HG02763 (cell line): ENCODE results near the gene UCMA.
"Not testable (repeated sequence)": the region's sequence is repeated elsewhere in the genome, so short reads cannot be mapped to it uniquely, and the experiment has no call there.

Source experiments
- ATAC-seq: cut with Tn5 transposase; IDR thresholded peaks from one replicate; pipeline ENCODE4 v1.9.1; 2021; ENCODE audit warnings: mild to moderate bottlenecking, moderate library complexity; ENCODE audit not compliant: unreplicated experiment

The UCMA gene

DNA sequence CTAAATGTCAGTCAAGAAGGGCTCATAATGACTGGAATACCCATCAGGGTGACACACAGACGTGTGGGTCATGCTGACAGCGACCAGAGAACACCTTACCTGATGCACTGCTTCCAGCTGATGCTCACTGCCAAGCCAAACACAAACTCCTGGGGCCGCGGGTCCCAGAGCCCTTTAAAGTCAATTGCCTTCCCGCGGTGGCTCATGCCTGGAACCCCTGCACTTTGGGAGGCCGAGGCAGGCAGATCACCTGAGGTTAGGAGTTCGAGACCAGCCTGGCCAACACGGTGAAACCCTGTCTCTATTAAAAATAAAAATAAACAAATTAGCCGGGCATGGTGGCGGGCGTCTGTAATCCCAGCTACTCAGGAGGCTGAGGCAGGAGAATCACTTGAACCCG is 562 bp upstream of the UCMA start:
- ATAC-seq = not testable (repeated sequence)

DNA sequence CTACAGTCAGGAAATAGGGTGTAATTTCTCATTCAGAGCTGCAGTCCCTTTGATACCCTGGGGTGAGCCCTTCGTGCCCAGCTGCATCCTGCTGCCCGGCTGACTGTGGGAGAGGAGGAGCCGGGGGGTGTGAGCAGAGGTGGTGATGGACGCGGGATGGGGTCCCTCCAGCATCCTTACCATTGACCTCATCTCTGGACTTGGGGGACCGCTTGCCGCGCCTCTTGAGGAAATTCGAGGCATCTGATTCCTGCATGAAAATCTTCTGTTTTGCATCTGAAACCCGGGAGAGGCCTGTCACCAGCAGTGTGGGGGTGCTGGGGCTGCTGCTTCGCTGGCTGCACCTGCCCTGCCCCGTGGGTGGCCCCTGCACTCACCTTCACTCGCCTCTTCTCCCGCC is 816 bp downstream of the UCMA start:
- no peak for ATAC-seq

DNA sequence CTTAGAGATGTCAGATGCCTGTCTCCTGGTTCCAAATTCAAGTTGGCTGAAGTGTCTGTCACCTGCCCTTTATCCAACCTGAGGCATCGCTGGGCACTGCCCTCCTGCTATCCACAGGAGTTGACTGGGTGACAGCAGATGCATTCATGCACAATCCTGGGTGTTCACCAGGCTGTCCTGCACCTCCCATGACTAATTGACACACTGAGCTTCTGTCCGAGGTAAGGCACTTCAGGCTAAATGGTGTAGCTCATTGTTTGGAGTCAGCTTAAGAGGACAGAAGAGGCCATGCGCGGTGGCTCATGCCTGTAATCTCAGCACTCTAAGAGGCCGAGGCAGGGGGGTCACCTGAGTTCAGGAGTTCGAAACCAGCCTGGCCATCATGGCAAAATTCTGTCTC is 2.4 kb downstream of the UCMA start:
- ATAC-seq = no peak

DNA sequence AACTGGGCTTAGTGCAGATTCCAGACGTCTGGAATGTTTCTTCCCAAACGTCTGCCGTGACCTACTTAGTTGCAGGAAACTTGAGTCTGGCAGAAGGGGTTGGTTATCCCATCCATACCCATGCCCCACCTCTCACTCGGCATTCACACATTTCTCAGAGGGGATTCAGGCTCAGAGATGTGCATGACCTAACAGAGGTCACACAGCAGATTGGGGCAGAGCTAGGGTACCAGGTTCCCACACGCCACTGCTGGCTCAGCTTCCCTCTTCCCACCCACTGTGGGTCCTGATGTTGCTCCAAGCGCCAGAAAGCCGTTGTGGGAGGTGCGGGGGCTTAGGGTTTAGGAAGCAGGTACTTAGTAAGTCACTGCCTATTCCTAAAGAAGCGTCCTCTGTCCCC is 3.0 kb downstream of the UCMA start:
- ATAC-seq = no peak

DNA sequence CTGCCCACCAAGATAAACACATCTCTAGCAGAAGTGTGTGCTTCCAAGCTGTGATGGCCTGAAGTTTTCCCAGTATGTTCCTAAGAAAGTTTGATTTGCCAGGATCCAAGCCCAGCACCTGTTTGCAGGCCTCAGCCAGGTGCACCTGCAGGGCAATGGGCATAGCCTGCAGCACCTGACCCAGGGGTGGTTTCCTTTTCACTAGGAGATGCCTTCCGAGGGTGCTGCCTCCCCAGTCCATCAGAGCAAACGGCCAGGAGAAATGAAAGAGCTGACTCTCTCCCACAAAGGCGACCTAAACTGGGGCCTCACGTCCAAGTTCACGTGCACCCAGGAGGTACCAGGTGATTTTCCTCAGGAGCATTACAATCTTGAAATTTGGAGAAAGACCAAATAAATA is 7.1 kb downstream of the UCMA start:
- ATAC-seq = no peak

DNA sequence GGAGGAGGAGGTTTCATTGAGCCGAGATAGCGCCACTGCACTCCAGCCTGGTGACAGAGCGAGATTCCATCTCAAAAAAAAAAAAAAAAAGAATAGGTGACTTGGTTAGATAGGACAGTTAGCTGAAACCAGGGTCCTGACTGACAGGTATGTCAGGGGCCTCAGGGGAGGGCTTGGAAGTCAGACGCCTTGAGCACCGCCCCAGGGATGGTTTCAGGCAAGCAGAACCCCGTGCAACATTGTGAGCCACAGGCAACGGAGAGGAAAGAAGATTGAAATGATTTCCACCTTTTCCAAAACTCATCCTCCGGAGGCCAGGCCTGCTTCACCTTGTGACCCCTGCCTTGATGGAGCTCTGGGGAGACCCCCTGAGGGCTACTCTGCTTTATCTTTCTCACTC is 8.6 kb downstream of the UCMA start:
- ATAC-seq = no peak

DNA sequence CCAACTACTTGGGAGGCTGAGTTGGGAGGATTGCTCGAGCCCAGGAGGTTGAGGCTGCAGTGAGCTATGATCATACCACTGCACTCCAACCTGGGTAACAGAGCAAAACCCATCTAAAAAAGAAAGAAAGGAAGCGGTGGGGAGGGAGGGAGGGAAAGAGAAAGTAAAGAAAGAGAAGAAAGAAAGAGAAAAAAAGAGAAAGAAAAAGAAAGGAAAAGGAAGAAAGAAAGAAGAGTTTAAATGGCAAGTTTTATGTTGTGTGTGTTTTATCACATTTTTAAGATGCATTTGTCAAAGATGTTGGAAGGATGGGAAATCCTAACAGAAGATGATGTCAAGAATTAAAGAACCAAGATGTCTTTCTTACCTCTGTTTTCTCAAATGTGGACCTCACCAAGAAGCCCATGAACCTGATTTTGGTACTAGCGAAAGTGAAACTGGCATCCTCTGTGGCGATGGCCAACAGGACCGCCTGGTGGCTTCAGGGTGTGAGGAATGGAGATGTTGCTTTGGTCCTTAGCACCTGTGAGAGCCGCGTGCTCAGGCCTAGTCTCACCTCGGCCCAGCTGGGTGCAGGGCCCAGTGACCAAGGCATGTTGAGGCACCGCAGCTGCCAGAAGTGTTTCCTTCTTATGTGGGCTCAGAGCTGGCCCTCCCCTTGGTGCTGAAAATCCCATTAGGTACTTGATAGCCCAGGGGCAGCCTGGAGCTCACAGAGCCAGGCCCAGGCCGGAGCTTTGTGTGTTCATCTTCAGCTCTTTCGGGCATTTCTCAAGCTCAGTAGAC is 9.8 kb downstream of the UCMA start:
- no peak for ATAC-seq

DNA sequence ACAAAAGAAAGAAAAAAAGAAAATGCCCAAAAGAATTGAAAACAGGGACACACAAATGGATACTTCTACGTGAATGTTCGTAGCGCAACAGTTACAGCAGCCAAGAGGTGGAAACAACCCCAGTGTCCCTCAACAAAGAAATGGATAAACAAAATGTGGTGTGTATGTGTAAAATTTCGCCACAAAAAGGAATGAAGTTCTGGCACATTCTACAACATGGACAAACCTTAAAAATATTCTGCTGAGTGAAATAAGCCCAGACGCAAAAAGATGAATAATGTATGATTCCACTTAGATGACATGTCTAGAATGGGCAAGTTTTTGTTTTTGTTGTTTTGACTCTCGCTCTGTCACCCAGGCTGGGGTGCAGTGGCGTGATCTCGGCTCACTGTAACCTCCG is 10.9 kb downstream of the UCMA start:
- no peak for ATAC-seq

DNA sequence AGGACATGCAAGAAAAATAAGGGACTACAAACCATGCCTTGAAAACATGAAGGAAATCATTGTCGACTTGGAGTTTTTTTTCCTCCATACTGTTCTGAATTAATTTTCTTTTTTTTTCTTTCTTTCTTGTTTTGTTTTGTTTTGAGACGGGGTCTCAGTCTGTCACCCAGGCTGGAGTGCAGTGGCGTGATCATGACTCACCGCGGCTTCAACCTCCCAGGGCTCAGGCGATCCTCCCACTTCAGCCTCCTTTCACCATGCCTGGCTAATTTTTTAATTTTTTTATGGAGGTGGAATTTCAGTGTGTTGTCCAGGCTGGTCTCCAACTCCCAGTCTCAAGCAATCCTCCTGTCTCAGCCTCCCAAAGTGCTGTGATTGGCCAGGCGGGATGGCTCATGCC is 11.6 kb downstream of the UCMA start:
- no peak for ATAC-seq

DNA sequence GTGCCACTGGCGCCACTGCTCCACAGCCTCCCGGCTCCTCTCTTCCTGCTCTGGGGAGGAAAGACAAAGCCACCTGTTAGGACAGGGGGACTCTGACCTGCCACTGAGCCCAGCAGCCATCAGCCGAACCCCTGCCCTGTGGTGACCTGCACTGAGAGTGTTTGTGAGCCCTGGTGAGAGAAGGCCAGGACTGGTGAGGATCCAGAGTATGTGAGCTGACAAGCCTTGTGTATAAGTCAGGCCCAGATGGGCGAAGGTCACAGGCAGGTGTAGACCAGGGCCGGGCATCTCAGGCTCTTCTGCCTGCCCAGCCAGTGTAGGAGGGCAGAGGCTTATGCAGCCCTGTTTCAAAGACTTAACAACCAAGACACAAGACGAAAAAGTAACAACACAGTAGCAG is 12.0 kb downstream of the UCMA start:
- no peak for ATAC-seq

DNA sequence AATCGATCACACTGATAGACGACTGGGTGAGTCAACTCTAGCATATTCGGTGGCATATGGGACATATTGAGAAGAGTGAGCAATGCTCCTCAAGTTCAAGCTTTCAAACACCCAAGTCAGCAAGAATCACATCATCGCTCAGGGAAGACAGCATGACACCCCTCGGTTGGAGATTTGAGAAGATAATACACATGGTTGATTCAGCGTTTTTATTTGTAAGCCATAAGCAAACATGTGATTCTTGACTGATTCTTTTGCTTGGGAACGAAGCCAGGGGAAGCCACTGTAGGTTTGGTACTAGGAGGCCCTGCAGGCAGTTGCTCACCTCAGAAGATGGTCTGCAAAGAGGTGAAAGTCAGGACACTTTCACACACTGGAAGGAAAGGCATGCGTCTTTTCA is 12.6 kb downstream of the UCMA start:
- ATAC-seq = no peak

DNA sequence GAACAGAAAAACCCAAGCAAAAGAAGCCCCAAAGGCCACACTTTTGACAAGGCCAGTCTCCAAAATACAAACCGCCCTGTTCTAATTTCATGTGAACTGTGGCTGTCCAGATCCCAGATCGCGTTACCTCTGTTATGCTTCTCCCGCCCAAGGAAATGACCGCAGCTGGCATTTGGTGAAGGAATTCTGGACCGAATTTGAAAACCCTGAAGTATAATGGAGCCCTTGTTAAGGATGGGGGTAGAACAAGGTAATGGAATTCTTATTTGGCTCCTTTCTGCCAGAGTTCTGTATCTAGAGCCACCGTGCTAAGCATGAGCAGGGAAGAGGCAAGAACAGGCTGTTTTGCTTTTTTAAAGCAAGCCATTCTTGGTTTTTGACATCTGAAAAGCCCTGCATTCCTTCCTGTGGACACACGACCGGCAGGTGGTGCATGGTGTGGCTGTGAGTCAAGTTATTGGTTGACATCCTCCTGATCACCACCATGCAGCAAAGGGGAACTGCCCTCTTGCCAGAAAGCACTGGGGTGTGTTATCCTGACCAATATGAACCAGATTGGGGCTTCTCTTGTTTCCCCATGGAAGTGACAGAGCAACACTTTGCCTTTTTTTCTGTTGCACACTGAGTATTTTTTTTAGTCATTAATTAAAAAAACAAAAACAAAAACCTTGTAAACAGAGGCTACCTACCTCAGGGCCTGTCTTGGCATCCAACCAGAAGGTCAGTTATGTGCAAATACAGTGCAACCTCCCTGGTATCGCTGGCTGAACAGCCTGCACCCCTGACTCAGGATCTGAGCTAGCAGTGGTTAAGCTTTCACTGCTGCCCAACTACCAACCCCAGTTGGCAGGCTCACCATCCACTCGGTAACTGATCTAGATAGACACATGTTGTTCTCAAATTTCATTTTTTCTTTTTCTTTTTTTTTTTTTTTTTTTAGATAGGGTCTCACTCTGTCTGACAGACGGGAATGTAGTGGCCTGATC is 14.2 kb downstream of the UCMA start:
- ATAC-seq = no peak

DNA sequence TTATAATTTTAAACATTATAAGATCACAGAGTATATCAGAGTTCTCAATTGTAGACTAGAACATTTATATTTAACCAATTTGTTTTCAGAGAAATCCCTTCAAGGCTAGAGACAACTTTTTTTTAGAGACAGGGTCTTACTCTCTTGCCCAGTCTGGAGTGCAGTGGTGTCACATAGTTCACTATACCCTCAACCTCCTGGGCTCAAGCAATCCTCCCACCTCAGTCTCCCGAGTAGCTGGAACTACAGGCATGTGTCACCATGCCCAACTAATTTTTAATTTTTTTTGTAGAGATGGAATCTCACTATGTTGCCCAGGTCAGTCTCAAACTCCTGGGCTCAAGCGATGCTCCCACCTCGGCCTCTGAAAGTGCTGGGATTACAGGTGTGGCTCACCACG is 15.3 kb downstream of the UCMA start:
- ATAC-seq = no peak

DNA sequence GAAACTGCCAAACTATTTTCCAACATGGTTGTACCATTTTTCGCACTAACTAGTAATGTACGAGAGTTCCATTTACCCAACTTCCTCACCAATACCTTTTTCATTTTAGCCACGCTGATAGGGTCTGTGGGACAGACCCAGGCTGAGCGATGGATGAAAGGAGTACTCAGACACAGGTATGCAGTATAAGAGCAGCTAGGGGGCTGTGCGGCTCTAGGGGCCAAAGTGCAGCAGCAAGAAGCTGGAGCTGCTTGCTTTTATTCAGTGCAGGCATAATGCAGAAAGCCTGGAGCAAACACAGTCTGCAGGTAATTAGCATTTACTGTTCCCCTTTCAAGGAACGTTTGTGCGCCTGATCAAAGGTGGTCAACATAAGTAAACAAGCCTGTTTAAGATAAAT is 21.0 kb downstream of the UCMA start:
- ATAC-seq = no peak

DNA sequence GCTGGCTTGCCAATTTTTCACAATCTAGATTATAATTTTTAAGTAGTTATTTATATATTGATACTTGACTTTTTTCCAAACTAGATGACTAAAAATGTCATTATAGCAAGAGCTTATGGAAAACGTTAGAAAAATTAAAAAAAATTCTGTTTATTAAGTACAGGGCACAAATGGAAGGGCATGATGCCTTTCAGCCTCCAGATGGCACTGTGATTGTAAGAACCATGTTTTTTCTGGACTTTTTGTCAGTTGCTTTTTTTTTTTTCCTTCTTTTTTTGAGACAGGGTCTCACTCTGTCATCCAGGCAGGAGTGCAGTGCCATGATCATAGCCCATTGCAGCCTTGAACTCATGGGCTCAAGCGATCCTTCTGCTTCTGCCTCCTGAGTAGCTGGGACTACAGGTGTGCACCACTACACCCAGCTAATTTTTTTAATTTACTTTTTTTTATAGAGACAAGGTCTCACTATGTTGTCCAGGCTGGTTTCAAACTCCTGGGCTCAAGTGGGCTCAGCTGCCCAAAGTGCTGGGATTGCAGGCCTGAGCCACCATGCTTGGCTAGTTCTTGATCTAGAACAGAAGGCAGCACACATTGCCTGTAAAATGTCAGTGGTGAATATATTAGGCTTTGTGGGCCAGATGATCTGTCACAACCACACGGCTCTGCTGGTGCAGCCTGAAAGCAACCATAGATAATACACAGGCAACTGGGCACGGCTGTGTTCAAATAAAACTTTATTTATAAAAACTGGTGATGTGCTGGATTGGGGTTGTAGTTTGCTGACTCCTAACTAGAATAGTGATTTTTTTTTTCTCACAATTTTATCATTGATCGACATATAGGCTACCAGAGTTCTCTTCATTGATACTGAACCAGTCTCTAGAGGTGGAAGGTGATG is 27.4 kb downstream of the UCMA start:
- no peak for ATAC-seq

DNA sequence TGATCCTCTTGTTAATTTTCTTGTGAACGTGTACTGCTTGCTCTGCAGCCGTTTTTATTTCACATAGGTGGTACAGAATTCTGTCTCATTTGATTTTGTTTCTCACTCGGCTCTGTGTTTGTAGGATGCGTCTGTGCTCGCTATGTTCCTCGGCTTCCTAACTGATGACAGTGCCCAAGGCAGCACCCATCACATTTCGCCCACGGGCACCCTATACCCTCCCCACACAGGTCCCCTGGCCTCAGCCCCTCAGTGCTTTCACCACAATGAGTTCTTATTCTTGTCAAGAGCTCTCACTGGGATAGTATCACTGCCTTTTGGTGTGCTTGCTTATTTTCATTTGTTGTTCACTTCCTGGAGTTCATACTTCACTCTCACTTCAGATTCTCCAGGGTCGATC is 28.1 kb downstream of the UCMA start:
- no peak for ATAC-seq

DNA sequence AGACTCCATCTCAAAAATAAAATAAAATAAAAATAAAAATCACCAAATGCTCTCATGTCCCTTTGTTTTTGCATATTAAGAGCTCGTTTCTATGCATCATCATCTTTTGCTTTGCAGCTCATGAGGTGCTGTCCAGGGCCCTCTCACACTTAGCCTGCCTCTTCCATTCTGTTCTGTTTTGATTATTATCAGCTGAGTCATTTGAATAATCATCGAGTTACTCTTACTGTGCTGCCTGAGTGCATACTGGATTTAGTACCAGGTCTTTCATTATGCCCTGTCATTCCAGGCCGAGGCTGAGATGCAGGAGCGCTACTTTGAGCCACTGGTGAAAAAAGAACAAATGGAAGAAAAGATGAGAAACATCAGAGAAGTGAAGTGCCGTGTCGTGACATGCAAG is 33.0 kb downstream of the UCMA start:
- ATAC-seq = no peak

DNA sequence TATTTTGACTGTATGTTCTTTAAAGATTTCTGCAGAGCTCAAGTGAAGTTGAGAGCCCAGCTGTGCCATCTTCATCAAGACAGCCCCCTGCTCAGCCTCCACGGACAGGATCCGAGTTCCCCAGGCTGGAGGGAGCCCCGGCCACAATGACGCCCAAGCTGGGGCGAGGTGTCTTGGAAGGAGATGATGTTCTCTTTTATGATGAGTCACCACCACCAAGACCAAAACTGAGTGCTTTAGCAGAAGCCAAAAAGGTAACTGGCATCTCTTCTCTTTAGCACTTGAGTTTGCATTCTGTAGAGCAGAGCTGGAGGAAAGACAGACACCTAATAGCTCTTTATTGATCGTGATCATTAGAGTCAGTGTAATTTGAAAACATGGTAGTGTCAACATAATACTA is 39.2 kb downstream of the UCMA start:
- ATAC-seq = no peak

DNA sequence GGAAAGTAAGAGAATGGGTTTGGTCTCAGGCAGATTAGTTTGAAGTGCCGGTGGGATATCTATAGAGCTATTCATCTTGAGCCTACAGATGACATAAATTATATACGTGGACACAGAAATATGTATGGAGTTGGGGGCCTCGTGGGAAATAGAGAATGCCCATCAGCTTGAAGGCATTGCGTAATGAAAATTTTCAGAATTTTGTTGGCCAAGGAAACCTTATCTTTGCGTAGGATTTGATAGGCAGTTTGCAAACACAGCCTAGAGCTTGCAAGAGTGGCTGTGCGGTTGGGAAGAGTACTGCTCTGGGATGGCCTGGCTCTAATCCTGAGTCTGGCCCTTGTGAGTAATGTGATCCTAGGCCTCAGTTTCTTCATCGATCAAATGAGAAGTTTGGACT is 40.5 kb downstream of the UCMA start:
- ATAC-seq = no peak

DNA sequence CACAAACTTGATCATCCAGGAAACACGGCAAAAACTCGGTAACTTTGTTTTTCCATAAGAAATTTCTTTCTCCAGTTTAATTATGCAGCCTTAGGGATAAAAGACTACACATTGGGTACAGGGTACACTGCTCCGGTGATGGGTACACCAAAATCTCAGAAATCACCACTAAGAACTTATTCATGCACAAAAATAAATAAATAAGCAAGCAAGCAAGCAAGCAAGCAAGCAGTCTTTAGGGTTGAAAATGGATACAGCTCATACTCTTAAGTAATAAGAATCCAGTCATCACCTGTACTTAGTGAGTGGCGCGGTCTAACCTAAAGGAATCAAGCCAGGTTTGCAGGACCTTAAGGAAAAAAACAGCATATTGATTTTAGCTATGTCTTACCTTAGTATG is 42.8 kb downstream of the UCMA start:
- no peak for ATAC-seq

DNA sequence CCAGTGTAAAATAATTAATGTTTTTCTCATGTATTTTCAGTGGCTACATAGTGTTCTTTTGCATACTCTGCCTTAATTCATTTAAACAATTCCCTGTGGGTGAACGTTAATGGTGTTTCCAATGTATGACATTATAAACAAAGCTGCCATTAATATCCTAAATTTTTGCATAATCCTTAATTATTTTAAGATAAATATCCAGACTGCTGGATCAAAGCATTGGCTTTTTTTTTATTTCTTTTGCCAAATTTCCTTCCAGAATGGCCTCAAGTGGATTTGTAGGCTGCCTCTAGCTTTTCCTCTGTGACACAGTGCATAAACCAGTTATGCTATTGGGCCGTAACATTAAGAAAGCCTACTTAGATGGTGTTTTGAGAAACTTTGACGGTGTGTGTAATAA is 43.4 kb downstream of the UCMA start:
- no peak for ATAC-seq
